Smooth muscle cell (in vitro differentiated cells): ENCODE measurements around the gene SERPINH1. TPM values are rescaled to one million over a fixed set of nuclear protein-coding genes. Genes with fewer than 3 reads are reported as not detected.

ENCODE experiments used
- DNase-seq: peaks from one replicate; lab custom pipeline; 2025; ENCODE audit not compliant: unreplicated experiment; lab: John Stamatoyannopoulos, UW
- H2AFZ ChIP-seq: fragments of 200-600 bp; sonication (generic); 2 replicates; pipeline ENCODE4 v1.6.0; 2016; ENCODE audit warnings: antibody characterized with exemption, low read depth, mild to moderate bottlenecking
- H3F3A ChIP-seq: fragments of 200-600 bp; sonication (generic); 2 replicates; pipeline ENCODE4 v1.6.0; 2017; ENCODE audit warnings: antibody characterized with exemption, low read depth
- H3K27ac ChIP-seq: fragments of 200-600 bp; sonication (generic); 2 replicates; pipeline ENCODE4 v1.5.1; 2016; ENCODE audit warnings: low read depth, mild to moderate bottlenecking
- H3K27me3 ChIP-seq: fragments of 200-600 bp; sonication (generic); 2 replicates; pipeline ENCODE4 v1.6.1; 2016; ENCODE audit warnings: low read depth, mild to moderate bottlenecking
- H3K36me3 ChIP-seq: fragments of 200-600 bp; sonication (generic); 2 replicates; pipeline ENCODE4 v1.5.1; 2016; ENCODE audit warnings: low read depth
- H3K4me1 ChIP-seq: fragments of 200-600 bp; sonication (generic); 2 replicates; pipeline ENCODE4 v1.5.1; 2016; ENCODE audit warnings: low read depth
- H3K4me2 ChIP-seq: fragments of 200-600 bp; sonication (generic); 2 replicates; pipeline ENCODE4 v1.6.0; 2016; ENCODE audit warnings: mild to moderate bottlenecking
- H3K4me3 ChIP-seq: fragments of 200-600 bp; sonication (generic); 2 replicates; pipeline ENCODE4 v1.5.1; 2016; ENCODE audit warnings: mild to moderate bottlenecking
- H3K79me2 ChIP-seq: fragments of 200-600 bp; sonication (generic); 2 replicates; pipeline ENCODE4 v1.6.0; 2016; ENCODE audit warnings: low read depth, mild to moderate bottlenecking
- H3K9ac ChIP-seq: fragments of 200-600 bp; sonication (generic); 2 replicates; pipeline ENCODE4 v1.6.0; 2016; ENCODE audit warnings: low read depth
- H3K9me3 ChIP-seq: fragments of 200-600 bp; sonication (generic); replicated peaks from 2 replicates; pipeline ENCODE4 v1.5.1; 2016; ENCODE audit warnings: low read depth
- H4K20me1 ChIP-seq: fragments of 200-600 bp; sonication (generic); 2 replicates; pipeline ENCODE4 v1.6.0; 2016; ENCODE audit warnings: low read depth
- WGBS: methylation state at CpG from one replicate; pipeline ENCODE4 v1.1.7; 2016; ENCODE audit warnings: low lambda C conversion rate; 5-methylcytosine and 5-hydroxymethylcytosine counted together
- polyA plus RNA-seq: library from polyadenylated mRNA; unstranded; fragments of >200 nt; fragmentation: Nextera tagmentation; extraction: Ambion mirVana; gene quantifications from 2 replicates; pipeline ENCODE4 v1.2.1, GENCODE V29; 2016
- total RNA-seq: library from RNA; depleted of rRNA; stranded (reverse); fragments of >200 nt; gene quantifications from 2 replicates; pipeline ENCODE4 v1.2.3, GENCODE V29; 2014
- TF ChIP-seq, protein P1 (sequence below): fragments of 200-600 bp; sonication (generic); IDR thresholded peaks from 2 replicates; pipeline ENCODE4 v1.5.1; 2017; ENCODE audit warnings: borderline replicate concordance, mild to moderate bottlenecking, antibody characterized with exemption; ENCODE audit not compliant: insufficient read depth, poor library complexity, severe bottlenecking

Gene SERPINH1
- total and polyA plus RNA-seq, 2 experiments from 2014 or later: 1,493 to 2,653 TPM

DNA sequence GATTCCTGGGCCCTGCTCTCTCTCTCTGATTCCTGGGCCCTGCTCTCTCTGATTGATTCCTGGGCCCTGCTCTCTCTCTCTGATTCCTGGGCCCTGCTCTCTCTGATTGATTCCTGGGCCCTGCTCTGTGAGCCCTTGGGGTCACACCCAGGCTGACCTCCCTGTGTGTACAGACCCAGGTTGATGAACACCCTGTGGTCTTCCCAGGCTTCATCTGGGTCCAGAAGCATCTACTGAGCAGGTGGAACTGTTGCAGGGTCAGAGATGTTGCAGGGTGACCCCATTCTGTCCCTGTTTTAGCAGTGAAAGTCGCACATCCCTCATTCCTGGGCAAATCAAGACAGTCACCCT lies 20.0 kb upstream of the SERPINH1 start:
- H3K4me2 ChIP-seq: no peak overlapping the region
- TF ChIP-seq, protein P1, sequence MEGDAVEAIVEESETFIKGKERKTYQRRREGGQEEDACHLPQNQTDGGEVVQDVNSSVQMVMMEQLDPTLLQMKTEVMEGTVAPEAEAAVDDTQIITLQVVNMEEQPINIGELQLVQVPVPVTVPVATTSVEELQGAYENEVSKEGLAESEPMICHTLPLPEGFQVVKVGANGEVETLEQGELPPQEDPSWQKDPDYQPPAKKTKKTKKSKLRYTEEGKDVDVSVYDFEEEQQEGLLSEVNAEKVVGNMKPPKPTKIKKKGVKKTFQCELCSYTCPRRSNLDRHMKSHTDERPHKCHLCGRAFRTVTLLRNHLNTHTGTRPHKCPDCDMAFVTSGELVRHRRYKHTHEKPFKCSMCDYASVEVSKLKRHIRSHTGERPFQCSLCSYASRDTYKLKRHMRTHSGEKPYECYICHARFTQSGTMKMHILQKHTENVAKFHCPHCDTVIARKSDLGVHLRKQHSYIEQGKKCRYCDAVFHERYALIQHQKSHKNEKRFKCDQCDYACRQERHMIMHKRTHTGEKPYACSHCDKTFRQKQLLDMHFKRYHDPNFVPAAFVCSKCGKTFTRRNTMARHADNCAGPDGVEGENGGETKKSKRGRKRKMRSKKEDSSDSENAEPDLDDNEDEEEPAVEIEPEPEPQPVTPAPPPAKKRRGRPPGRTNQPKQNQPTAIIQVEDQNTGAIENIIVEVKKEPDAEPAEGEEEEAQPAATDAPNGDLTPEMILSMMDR: no peak
- H3K4me1 ChIP-seq: no peaks in the 10 kb centered on the region
- no peaks in the 10 kb centered on the region for H3K36me3 ChIP-seq
- no peaks in the 10 kb centered on the region for H4K20me1 ChIP-seq
- H3K9me3 ChIP-seq: no peaks in the 10 kb centered on the region
- H3F3A ChIP-seq: no peaks in the 10 kb centered on the region
- no peak overlapping the region for H3K9ac ChIP-seq
- no peaks in the 10 kb centered on the region for H3K27me3 ChIP-seq
- no peak for DNase-seq
- 67% methylated on average over 1 of the region's 1 CpG for WGBS
- no peak overlapping the region for H2AFZ ChIP-seq
- no peak overlapping the region for H3K4me3 ChIP-seq
- no peak overlapping the region for H3K27ac ChIP-seq
- H3K79me2 ChIP-seq: no peaks in the 10 kb centered on the region

DNA sequence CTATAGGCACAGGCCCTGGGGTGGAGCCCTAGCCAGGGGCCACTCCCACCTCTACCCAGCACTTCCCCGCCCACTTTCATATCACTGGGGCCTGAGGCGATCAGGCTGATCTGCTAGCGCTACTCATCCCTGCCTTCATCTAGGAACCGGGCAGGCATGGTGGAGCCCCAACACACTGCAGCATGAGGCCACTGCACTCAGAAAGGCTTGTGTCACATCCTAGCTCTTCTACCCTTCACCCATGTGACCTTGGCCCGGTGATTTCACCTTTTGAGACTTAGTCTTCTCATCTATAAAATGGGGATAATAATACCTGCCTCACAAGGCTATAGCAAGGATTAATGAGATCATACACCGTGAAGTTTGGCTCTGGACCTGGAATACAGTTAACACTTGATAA lies 18.2 kb upstream of the SERPINH1 start:
- Histone ChIP-seq H3K9ac (no peak overlapping the region), H3K9me3 (no peaks in the 10 kb centered on the region), H3K4me2 (no peak overlapping the region), H2AFZ (no peak overlapping the region), H3K4me3 (no peak overlapping the region), H3K36me3 (no peaks in the 10 kb centered on the region), H3F3A (no peaks in the 10 kb centered on the region), H3K27ac (no peak overlapping the region), H4K20me1 (no peaks in the 10 kb centered on the region), H3K27me3 (no peaks in the 10 kb centered on the region), H3K4me1 (peaks cover 5% of the 10 kb centered on the region), H3K79me2 (peaks cover 7% of the 10 kb centered on the region)
- WGBS: 89% methylated on average over 6 of the region's 6 CpGs
- DNase-seq: no peak
- TF ChIP-seq, protein P1: no peak

DNA sequence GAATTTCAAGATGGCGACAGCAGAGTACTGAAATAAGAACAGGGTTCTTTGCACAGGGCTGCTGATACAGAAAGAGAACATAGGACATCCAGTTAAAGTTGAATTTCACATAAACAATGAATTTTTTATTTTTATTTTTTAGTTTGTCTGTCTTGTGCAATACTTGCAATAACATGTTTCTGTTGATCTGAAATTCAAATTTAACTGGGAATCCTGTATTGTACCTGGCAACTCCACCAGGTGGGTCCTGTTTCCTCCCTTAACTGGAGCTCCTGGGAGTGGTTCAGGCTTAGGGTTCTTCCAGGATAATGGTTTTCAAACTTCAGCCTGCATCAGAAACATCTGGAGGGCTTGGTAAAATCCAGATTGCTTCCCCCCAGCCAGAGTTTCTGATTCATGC lies 14.9 kb upstream of the SERPINH1 start:
- WGBS: 79% methylated on average over 1 of the region's 1 CpG
- Histone ChIP-seq H3K27me3 (no peaks in the 10 kb centered on the region), H3K4me2 (no peak overlapping the region), H3K27ac (no peak overlapping the region), H4K20me1 (no peaks in the 10 kb centered on the region), H3K9ac (no peak overlapping the region), H3K79me2 (peaks cover 7% of the 10 kb centered on the region), H3F3A (no peaks in the 10 kb centered on the region), H3K9me3 (no peaks in the 10 kb centered on the region), H3K4me1 (peaks cover 5% of the 10 kb centered on the region), H3K4me3 (no peak overlapping the region), H3K36me3 (no peaks in the 10 kb centered on the region), H2AFZ (no peak overlapping the region)
- DNase-seq: no peak
- TF ChIP-seq, protein P1: no peak

DNA sequence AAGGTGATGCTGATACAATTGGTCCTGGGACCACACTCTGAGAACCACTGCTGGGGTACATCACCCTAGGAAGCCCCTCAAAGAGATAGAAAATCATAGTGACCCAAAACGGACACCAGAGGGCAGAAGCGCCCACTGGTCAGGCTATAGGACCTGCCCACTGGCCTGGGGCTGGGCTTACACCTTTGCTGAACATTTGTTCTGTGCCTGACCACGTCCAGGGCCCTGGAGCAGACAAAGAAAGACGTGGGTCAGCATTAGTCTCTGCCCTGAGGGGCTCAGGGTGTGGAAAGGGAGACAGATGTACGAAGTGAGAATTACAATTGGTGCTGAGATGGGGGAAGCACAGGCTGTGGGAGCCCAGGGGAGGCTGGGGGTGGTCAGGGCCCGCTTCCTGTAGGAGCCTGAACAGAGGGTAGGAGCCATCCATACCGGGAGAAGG lies 14.4 kb upstream of the SERPINH1 start:
- Histone ChIP-seq H2AFZ (peak overlapping the region; percentile 47), H3K4me3 (no peak overlapping the region), H3K27ac (no peak overlapping the region), H4K20me1 (no peaks in the 10 kb centered on the region), H3K79me2 (peaks cover 7% of the 10 kb centered on the region), H3K4me2 (peak overlapping the region; percentile 50), H3K36me3 (no peaks in the 10 kb centered on the region), H3K4me1 (peaks cover 5% of the 10 kb centered on the region), H3K27me3 (no peaks in the 10 kb centered on the region), H3F3A (no peaks in the 10 kb centered on the region), H3K9ac (no peak overlapping the region), H3K9me3 (no peaks in the 10 kb centered on the region)
- 18% methylated on average over 7 of the region's 7 CpGs for WGBS
- DNase-seq: peak; percentile 32
- TF ChIP-seq, protein P1: peak; percentile 87
